GM10266 (cell line): ENCODE results near the gene CD8A.
"Not testable (repeated sequence)": the region's sequence is repeated elsewhere in the genome, so short reads cannot be mapped to it uniquely, and the experiment has no call there.

Experiments used
- DNase-seq: peaks from one replicate; pipeline ENCODE4 v3.0.0; 2012; ENCODE audit errors: extremely low spot score
- CTCF ChIP-seq: IDR thresholded peaks from 2 replicates; pipeline ENCODE4 v1.5.1; 2012; ENCODE audit warnings: mild to moderate bottlenecking, low read depth; ENCODE audit not compliant: control insufficient read depth, insufficient read depth; ENCODE audit errors: missing control alignments

CD8A gene

GRCh38 chr2:86790676-86791572 lies at the start of gene CD8A:
CD8A (minus strand) TSS chr2:86790913; CDS start chr2:86790825, 88 bp downstream.
- peak; percentile 63 for DNase-seq
- TF ChIP-seq CTCF, result no peak

GRCh38 chr2:86839871-86840548 lies 49.3 kb upstream of the CD8A start:
- not testable (repeated sequence) for DNase-seq

- DNase-seq, result not testable (repeated sequence)
These were observed 48.7 kb upstream of the CD8A start for GRCh38 chr2:86839455-86839854.

- DNase-seq, result not testable (repeated sequence)
These were observed 47.0 kb upstream of the CD8A start for GRCh38 chr2:86837714-86838113.

GRCh38 chr2:86836915-86837695 lies 46.4 kb upstream of the CD8A start:
- not testable (repeated sequence) for DNase-seq

- not testable (repeated sequence) for DNase-seq
These were observed 44.8 kb upstream of the CD8A start for GRCh38 chr2:86835548-86835889.

- DNase-seq, result no peak
- no peak for TF ChIP-seq CTCF
These were observed 42.6 kb upstream of the CD8A start for GRCh38 chr2:86833315-86833714.

GRCh38 chr2:86832334-86833096 lies 41.8 kb upstream of the CD8A start:
- TF ChIP-seq CTCF, result no peak
- DNase-seq, result no peak

- no peak for DNase-seq
- TF ChIP-seq CTCF, result no peak
These were observed 40.8 kb upstream of the CD8A start for GRCh38 chr2:86831537-86831936.
